GM19324 (cell line): ENCODE data around the gene AFF1.
"Not testable (repeated sequence)": the region's sequence is repeated elsewhere in the genome, so short reads cannot be mapped to it uniquely, and the experiment has no call there.

Experiments used
- ATAC-seq: cut with Tn5 transposase; IDR thresholded peaks from one replicate; pipeline ENCODE4 v1.9.1; 2021; ENCODE audit warnings: mild to moderate bottlenecking, moderate library complexity; ENCODE audit not compliant: unreplicated experiment, low FRiP score

AFF1 gene

GRCh38 chr4:87049508-87049907, 114.7 kb downstream of the AFF1 start:
- no peak for ATAC-seq

DNA sequence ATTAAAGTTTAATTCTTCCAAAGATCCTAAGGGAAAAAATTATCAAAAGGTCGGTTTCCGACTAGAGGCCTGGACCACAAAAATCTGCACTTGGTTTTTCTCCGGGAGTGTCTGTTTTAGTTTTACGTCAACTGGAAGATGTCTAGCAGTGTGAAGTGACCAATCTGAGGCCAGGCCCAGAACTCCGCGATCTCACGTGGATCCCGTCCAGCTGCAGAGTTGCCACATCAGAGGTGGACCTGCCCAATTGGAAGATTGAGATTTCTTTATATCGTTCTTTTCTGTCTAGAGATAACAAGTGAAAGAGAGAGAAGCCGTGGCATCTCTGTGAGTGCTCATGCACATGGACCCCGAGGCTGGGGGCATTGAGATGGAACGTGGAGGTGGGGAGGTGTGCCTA, 115.8 kb downstream of the AFF1 start:
- no peak for ATAC-seq

GRCh38 chr4:87051121-87051713, 116.4 kb downstream of the AFF1 start:
- ATAC-seq = no peak

GRCh38 chr4:87052615-87053014, 117.8 kb downstream of the AFF1 start:
- ATAC-seq = no peak

DNA sequence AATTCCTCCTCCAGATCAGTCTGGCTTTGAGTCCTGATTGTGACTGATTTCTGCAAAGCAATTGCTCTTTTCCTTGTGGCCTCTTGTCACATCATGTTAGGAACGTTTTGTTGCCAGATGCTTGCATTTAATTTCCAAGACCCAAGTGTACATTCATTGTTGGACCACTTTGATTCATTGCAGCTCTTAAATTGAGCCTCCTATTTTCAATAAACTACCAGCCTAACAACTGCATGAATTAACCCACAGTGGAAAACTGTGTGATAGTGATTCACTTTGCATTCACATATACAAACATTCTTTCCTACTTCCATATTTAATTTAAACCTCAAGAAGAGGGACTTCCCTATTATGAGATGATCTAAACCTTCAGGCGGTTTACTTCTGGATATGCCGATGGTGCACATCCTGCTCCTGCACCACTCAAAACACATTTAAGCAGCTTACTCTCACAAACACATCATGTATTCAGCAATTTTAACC, 118.4 kb downstream of the AFF1 start:
- no peak for ATAC-seq

DNA sequence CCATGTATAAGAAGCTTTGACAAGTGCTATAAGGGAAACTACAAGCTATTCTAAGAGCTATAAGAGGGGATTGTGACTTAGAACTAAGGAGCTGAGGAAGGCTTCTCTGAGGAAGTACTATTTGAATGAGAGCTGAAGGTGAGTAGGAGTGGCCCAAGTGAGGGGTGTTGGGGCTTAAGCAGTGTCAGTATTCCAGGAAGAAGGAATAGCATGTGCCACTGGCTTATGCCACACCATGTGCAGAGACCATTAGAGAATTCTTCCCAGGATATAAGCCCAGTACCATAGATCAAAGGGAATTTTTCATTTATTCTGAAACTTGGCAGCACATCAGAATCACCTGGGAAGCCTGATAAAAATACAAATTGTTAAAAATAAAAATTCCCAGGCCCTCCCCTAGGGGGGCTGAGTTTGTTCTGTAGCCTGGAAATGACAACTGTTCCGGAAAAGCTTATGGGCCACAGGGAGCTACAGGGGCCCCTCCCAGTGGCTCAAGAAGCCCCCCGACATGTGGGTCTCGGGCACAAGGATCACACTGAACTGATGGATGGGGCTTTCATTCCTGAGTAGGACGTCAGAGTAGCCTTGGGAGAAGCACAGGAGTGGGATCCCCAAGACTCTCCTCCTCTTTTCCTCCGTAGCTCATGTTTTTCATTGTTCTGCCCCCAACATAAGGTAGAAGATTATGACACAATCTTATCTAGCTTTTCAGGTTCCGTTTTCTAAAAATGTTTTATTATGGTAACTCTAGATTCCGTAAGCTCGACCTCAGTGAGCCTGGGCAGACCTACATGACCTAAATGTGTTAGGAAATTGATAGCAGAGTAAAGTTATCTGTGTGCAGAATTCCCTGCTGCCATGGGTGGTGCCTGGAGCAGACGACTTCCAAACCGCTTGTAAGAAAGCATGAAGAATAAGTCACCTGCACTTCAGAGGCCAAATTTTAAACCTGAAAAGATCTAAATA, 119.3 kb downstream of the AFF1 start:
- no peak for ATAC-seq

GRCh38 chr4:87054900-87055299, 120.1 kb downstream of the AFF1 start:
- no peak for ATAC-seq

DNA sequence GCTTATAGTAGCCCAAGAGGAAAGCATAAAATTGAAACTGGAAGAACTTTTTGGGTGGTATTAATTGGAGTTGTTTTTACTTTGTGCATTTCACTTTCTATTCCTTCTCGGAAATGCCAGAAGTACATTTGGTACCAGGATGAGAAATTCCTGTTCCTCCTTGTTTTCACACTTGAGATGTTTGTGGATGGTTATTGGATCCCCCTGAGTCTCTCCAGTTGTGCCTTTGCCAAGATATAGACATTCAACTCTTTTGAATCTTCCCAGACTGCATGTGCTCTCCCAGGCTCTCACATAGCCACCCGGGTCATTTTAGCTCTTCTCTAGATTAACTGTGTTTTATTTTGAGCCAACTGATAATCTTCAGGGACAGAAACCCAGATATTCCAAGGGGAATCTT, 120.5 kb downstream of the AFF1 start:
- ATAC-seq = no peak

GRCh38 chr4:87056881-87057280, 122.1 kb downstream of the AFF1 start:
- ATAC-seq = no peak

DNA sequence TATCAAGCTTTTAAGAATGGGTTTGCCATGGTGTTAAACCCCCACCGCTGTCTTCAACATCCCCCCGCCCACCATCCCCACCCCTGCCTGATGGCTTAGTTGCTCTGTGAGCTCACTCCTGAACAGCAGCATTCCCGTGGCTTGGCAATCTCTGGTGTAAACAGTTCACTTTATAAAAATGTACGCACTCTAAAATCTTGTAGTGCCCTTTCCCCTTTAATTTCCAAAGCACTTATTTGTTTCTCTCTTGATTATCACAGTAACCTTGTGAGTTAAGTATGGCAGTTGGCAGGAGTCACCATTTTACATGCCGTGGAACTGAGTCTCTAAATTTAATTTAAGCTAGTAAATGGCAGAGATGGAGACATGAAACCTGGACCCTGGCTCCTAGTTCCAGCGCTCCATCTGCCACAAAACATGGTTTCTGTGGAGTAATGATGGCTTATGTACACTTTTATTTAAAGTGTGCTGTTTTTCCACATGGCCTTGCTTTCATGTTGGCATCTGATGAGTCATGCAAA, 123.1 kb downstream of the AFF1 start:
- ATAC-seq = no peak

DNA sequence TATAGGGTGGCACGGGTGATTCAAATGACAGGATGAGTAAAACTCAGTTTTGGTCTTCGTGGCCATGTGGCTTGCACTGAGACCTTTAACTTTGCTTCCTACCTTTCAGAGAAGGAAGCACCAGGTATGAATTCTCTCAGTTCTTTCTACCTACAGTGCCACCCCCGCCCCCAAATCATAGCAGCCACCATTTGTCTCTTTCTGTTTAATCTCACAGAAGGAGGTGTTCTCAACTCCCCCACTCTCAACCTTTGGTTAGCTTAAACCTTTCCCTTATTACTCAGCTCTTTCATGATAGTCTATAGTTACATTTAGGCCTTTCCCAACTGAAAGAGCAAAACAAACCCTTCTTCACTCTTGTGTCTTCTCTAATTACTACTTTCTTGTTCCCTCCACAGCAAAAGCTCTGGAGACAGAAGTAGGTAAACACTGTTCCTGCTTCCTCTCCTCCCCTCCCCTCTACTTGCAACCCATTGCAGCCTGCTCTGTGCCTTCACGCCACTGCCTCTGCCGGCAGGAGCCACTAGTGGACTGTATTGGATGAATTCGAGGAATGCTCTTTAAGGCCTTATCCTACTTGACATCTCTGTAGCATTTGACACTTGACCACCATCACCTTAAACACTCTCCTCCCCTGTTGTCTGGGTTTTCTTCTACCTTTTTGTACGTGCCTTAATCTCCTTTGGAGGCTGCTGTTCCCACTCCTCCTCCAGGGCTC, 123.7 kb downstream of the AFF1 start:
- no peak for ATAC-seq

DNA sequence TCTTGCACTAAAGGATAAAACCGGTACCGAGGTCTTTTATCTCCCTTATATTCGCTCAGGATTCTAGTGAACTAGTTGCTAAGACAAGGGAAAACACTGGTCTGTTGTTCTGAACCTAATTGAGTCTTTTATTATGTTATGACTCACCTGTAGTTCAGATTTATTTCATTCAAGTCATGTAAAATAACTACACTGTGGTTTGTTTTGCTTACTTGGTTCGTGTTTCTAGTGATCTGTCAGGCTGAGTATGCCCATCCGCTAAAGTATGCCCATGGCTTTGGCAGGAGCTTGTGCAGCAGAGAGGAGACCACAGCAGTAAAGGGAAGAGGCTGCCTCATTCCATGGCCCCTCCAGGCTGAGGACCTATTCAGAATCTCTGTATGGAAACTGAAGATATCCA, 126.1 kb downstream of the AFF1 start:
- no peak for ATAC-seq

DNA sequence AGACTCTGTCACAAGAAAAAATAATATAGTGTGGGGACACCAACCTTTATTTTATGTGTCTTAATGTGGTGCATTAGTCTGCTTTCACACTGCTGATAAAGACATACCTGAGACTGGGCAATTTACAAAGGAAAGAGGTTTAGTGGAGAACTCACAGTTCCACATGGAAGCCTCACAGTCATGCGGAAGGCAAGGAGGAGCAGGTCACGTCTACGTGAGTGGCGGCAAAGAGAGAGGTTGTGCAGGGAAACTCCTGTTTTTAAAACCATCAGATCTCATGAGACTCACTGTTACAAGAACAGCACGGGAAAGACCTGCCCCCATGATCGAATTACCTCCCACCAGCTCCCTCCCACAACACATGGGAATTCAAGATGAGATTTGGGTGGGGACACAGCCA, 130.2 kb downstream of the AFF1 start:
- no peak for ATAC-seq

GRCh38 chr4:87066403-87067123, 131.8 kb downstream of the AFF1 start:
- no peak for ATAC-seq

- no peak for ATAC-seq
These were observed 132.5 kb downstream of the AFF1 start for GRCh38 chr4:87067124-87067885.

DNA sequence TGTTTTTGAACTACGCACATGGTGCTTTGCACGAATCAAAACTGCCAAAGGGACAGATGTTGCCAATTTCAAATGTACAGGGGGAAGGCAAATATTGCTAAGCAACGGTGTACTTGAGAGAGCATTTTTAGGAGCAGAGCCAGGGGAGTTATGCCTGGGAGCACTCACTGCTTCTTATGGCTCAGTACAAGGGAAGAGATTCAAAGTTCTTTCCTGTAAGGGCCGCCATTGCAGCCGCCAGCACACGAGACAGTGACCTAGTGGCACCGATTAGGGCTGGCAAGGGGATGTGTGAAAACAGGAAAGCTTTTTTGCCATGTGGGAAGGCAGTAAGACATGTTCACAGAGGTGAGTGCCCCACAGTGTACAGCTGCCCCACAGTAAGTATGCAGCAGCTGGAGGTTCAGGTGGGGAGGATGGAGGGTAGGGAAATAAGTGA, 133.8 kb downstream of the AFF1 start:
- ATAC-seq = no peak

DNA sequence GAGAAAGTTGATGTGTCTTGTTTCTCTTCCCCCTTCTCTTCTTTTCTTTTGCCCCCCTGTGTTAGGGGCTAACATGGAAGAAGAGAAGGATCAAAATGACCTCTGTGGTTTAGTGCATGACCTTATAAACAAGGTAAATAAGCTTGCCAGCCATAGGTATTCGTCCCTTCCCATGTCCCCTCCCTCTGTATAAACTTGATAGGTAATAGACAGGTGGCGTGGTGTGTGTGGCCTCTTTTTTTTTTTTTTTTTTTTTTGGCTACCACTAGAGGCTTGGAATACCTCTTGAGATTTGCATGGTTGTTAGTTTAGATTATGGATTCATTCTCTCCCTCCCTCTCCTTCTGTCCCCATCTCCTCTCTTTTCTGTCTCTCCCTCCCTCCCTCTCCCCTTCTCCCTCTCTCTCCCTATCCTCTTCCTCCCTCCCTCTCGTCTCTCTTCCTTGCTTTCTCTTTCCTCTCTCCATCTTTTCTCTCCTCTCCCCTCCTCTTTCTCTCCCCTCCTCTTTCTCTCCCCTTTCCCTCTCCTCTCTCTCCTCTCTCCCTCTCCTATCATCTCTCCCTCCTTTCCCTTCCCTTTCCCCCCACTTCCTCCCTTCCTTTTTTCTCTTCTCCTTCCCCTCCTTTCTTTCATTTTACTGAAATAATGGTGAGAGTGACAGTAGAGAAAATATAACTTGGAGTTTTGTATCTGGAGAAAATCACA, 134.4 kb downstream of the AFF1 start:
- ATAC-seq = no peak

DNA sequence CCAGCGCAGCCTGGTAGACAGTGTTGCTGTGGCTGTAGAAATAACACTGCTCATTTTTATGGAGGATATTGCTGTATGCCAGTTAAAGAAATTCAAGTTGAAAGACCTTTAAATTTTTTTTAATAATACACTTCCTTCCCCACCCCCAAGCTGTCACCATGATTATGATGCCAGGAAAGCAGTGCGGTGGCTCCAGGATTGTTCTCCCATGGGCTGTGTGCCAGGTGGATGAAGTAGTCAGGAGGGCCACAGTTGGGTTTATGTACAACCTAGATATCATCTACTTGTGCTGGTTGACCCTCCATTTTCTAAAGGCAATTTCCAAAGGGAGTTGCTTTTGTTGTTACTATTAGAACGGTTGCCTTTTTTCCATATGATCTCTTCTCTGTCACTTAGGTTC, 136.6 kb downstream of the AFF1 start:
- ATAC-seq = no peak

DNA sequence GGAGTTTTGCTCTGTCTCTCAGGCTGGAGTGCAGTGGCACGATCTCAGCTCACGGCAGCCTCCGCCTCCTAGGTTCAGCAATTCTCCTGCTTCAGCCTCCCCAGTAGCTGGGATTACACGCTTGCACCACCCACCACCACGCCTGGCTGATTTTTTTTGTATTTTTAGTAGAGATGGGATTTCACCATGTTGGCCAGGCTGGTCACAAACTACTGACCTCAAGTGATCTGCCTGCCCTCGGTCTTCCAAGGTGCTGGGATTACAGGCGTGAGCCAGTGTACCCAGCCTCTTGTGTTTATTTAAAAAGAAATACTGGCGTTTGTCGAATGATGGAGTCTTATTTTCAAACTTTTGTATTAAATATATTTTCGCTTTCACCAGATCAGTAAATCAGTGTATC, 137.7 kb downstream of the AFF1 start:
- not testable (repeated sequence) for ATAC-seq
